ENCODE measurements around the gene OR4M1.
"Not testable (repeated sequence)": the region's sequence is repeated elsewhere in the genome, so short reads cannot be mapped to it uniquely, and the experiment has no call there.

OR4M1 gene

GRCh38 chr14:19773204-19773603 lies at the start of gene OR4M1:
OR4M1 (plus strand) TSS chr14:19773504; CDS start chr14:19780323, 6,819 bp downstream.
- DNase-seq, result not testable (repeated sequence)

- no peak for DNase-seq
These were observed 43.9 kb upstream of the OR4M1 start for GRCh38 chr14:19729359-19729758.

GRCh38 chr14:19729763-19730162 lies 43.5 kb upstream of the OR4M1 start:
- DNase-seq, result no peak

- DNase-seq, result not testable (repeated sequence)
These were observed 39.4 kb upstream of the OR4M1 start for GRCh38 chr14:19733893-19734292.

DNA sequence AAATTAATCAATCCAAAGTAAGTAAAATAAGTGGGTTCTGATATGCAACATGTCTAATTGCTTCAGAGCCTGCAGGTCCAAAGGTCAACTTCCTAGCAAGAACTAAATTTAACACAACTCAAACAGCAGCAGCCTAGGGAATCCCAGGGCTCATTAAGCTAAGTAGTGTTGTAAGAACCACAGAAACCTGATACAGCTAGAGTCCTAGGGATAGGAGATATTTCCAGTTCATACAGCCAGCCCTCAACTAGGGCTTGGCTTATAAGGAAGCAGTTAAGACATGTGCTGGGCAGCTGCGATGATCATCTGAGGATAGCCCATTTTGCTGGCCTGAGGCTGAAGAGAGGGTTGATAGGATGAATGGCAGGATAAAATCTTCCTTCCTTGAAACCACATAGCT lies 30.0 kb upstream of the OR4M1 start, which contains the start of gene OR4Q3:
Gene OR4Q3, plus strand, starts transcription at position 316 of the 400 bp plus-strand sequence.
- DNase-seq, result no peak

DNA sequence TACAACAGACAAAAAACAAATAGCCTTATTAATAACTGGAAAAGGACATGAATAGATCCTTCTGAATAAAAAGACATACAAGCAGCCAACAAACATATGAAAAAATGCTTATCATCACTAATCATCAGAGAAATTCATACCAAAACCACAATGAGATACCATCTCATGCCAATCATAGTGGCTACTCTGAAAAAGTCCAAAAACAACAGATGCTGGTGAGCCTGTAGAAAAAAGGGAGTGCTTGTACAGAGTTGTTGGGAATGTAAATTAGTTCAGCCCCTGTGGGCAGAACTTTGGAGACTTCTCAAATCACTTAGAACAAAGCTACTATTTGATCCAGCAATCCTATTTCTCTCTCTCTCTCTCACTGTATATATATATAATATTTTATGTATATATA lies 21.0 kb upstream of the OR4M1 start:
- not testable (repeated sequence) for DNase-seq

DNA sequence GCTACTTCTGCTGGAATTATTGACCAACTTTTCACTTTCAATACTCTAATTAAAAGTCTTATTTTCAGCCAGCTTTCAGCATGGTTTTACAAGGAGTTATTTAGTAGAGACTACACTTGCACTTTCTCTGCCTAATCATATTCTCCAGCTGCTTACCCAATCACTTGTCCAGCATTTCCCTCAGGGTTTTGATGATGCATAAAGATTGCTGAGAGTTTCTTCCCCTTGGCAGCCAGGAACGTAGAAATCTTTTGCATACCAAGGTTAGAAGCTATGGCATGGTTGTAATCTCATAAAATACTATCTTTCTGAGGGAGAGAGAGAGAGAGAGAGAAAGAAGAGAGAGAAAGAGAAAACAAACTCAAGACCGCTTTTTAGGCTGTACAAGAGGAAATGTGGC lies 19.1 kb upstream of the OR4M1 start:
- no peak for DNase-seq

- not testable (repeated sequence) for DNase-seq
These were observed 1.8 kb upstream of the OR4M1 start for GRCh38 chr14:19771491-19771890.

DNA sequence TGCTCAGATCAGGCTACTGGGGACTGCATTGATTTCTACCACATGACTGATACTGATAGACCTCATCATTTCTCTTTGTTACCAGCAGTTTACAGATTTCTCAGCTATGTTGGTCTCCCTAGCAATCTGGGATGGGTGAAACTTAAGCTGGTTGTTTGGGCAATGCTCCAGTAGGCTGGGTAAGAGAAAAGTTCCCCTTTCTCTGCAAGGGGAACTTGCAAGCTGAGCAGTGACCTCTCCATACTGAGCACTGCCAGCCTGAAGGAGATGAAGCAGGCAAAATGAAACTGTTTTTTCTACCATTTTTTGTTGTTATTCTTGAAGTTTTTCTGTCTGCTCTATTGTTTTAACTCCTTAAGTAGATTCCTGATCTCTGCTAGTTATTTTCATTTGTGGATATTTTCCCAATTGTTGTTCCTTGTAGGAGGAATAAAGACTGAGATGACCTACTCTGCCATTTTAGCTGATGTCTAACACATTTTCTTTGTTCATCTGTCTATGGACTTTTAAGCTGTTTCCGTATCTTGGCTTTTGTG lies 1.3 kb upstream of the OR4M1 start:
- no peak for DNase-seq

- not testable (repeated sequence) for DNase-seq
These were observed 850 bp upstream of the OR4M1 start for GRCh38 chr14:19772454-19772853.

GRCh38 chr14:19775587-19775986 lies 2.3 kb downstream of the OR4M1 start:
- DNase-seq, result no peak

- DNase-seq, result not testable (repeated sequence)
These were observed 12.5 kb downstream of the OR4M1 start for GRCh38 chr14:19785848-19786247.

DNA sequence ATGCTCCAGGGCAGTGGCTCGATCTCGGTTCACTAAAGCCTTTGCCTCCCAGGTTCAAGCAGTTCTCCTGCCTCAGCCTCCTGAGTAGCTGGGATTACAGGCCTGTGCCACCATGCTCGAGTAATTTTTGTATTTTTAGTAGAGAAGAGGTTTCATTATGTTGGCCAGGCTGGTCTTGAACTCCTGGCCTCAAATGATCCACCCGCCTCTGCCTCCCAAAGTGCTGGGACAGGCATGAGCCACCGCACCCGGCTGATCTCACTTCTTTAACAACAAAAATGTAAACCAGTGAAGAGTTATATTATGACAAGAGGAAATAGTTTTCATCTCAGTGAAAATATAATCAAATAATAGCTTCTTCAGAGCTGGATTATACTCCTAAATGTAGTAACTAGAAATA lies 14.0 kb downstream of the OR4M1 start:
- DNase-seq, result not testable (repeated sequence)

GRCh38 chr14:19788150-19788549 lies 14.8 kb downstream of the OR4M1 start:
- not testable (repeated sequence) for DNase-seq

- not testable (repeated sequence) for DNase-seq
These were observed 23.3 kb downstream of the OR4M1 start for GRCh38 chr14:19796520-19797108.

GRCh38 chr14:19799880-19800279 lies 26.6 kb downstream of the OR4M1 start:
- no peak for DNase-seq

- DNase-seq, result no peak
These were observed 27.2 kb downstream of the OR4M1 start for GRCh38 chr14:19800282-19801117.

GRCh38 chr14:19801118-19801464 lies 27.8 kb downstream of the OR4M1 start:
- DNase-seq, result no peak

DNA sequence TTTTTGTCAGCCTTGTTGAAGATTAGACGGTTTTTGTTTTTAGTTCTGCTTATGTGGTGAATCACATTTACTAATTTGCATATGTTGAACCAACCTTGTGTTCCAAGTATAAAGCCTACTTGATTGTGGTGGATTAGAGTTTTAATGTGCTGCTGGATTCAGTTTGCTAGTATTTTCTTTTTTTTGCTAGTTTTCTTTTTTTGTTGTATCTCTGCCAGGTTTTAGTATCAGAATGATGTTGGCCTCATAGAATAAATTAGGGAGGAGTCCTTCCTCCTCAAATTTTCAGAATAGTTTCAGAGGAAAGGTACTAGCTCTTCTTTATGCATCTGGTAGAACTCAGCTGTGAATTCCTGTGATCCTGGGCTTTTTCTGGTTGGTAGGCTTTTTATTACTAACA lies 30.2 kb downstream of the OR4M1 start, which contains the start of gene OR4N2:
Gene OR4N2, plus strand, starts transcription at position 301 of the 400 bp plus-strand sequence. CDS start 23,679 bp downstream, outside the sequence.
- DNase-seq, result not testable (repeated sequence)

GRCh38 chr14:19813171-19813920 lies 40.0 kb downstream of the OR4M1 start:
- not testable (repeated sequence) for DNase-seq

- DNase-seq, result not testable (repeated sequence)
These were observed 46.6 kb downstream of the OR4M1 start for GRCh38 chr14:19819879-19820278.

DNA sequence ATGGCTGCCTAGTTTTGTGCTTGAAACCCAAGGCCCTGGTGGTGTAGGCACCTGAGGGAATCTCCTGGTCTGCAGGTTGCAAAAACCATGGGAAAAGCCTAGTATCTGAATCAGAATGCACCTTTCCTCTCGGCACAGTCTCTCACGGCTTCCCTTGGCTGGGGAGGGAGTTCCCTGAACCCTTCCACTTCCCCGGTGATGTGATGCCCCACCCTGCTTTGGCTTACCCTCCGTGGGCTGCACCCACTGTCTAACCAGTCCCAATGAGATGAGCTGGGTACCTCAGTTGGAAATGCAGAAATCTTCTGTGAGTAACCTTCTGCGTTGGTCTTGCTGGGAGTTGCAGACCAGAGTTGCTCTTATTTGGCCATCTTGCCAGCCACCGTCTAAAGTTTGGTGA lies 47.7 kb downstream of the OR4M1 start:
- DNase-seq, result not testable (repeated sequence)

DNA sequence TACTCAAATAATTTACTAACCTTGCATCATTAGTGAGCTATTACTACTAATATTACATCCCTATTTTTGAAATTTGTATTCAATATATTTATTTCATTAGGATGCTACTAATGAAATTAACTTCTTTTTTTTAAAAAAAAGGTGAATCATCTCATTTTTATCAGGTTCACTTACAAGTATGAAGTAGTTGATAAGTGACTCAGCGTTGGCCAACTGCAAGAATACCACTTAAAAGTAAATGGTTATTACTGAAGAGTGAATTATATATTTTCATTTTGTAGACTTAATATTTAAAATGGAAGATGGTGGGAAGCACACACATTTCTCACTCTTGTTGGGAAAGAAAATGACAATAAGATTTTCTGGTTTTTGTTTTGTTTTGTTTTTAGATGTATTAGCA lies 49.9 kb downstream of the OR4M1 start:
- DNase-seq, result no peak
